H1 (cell line): ENCODE measurements around the gene ZNF658. TPM values are rescaled to one million over a fixed set of nuclear protein-coding genes. Genes with fewer than 3 reads are reported as not detected.
"Not testable (repeated sequence)": the region's sequence is repeated elsewhere in the genome, so short reads cannot be mapped to it uniquely, and the experiment has no call there.

ENCODE experiments used
- CTCF ChIA-PET: fragments of 300-600 bp; sonication (Branson Sonifier 250); formaldehyde crosslinking; loops from one replicate; lab custom pipeline; 2021; ENCODE audit not compliant: partially characterized antibody; lab: Charles Lee
- POLR2A ChIA-PET: fragments of 300-600 bp; sonication (Branson Sonifier 250); formaldehyde crosslinking; loops from one replicate; lab custom pipeline; 2021; ENCODE audit warnings: inconsistent platforms; ENCODE audit not compliant: partially characterized antibody; lab: Charles Lee
- DNase-seq, 2 experiments: peaks; one replicate each; pipeline versions ENCODE4 v3.0.0 to v3.0.0-alpha.2; 2010 to 2022; ENCODE audit warnings: low spot score in 2 of 2, low read depth in 1 of 2, mixed read lengths in 1 of 2
- FAIRE-seq: peaks from 2 replicates; lab custom pipeline; 2011; peaks lifted over from hg19 to GRCh38; lab: Jason Lieb, UNC
- H2AFZ ChIP-seq: 2 replicates; pipeline ENCODE4 v1.8.1; 2012; ENCODE audit warnings: low read length, inconsistent platforms
- H2AK5ac ChIP-seq: 2 replicates; pipeline ENCODE4 v1.6.1; 2013; ENCODE audit warnings: low read depth, low read length
- H2BK120ac ChIP-seq: replicated peaks from 2 replicates; pipeline ENCODE3; 2013; ENCODE audit warnings: low read depth, low read length, inconsistent platforms
- H2BK12ac ChIP-seq: 2 replicates; pipeline ENCODE4 v1.6.1; 2013; ENCODE audit warnings: low read depth, low read length
- H2BK15ac ChIP-seq: 2 replicates; pipeline ENCODE4 v1.6.1; 2013; ENCODE audit warnings: low read length
- H2BK20ac ChIP-seq: 2 replicates; pipeline ENCODE4 v1.6.1; 2013; ENCODE audit warnings: low read length
- H2BK5ac ChIP-seq: 2 replicates; pipeline ENCODE4 v1.6.1; 2013; ENCODE audit warnings: low read depth, low read length
- H3K14ac ChIP-seq: 2 replicates; pipeline ENCODE4 v1.6.1; 2013; ENCODE audit warnings: inconsistent platforms; ENCODE audit not compliant: insufficient read length
- H3K18ac ChIP-seq: 2 replicates; pipeline ENCODE4 v1.6.1; 2013; ENCODE audit warnings: low read length; ENCODE audit errors: extremely low read depth
- H3K23ac ChIP-seq: 2 replicates; pipeline ENCODE4 v1.6.1; 2013; ENCODE audit warnings: inconsistent platforms; ENCODE audit not compliant: insufficient read length
- H3K23me2 ChIP-seq: 2 replicates; pipeline ENCODE4 v1.6.1; 2013; ENCODE audit warnings: low read depth, low read length
- H3K27ac ChIP-seq: 2 replicates; pipeline ENCODE4 v1.6.1; 2011; ENCODE audit warnings: low read depth, low read length, inconsistent platforms
- H3K27me3 ChIP-seq, 4 experiments: replicated peaks in 1 of 4; 1 replicate in 1 of 4; 2 replicates in 3 of 4; pipeline versions ENCODE4 v1.6.1 to v1.8.1; 2011 to 2013; ENCODE audit warnings: low read length in 3 of 4, mild to moderate bottlenecking in 3 of 4, inconsistent platforms in 2 of 4, mixed read lengths in 2 of 4, moderate library complexity in 1 of 4; ENCODE audit not compliant: control insufficient read depth in 3 of 4, insufficient read depth in 3 of 4; ENCODE audit errors: extremely low read depth in 1 of 4
- H3K36me3 ChIP-seq, 4 experiments: 2 replicates each; pipeline versions ENCODE4 v1.6.1 to v1.8.1; 2011 to 2013; ENCODE audit warnings: mild to moderate bottlenecking in 4 of 4, low read length in 3 of 4, moderate library complexity in 2 of 4, control low read depth in 1 of 4, inconsistent platforms in 1 of 4; ENCODE audit not compliant: insufficient read depth in 4 of 4, control insufficient read depth in 2 of 4
- H3K4ac ChIP-seq: replicated peaks from 2 replicates; pipeline ENCODE3; 2013; ENCODE audit warnings: low read length, low read depth, mixed read lengths, inconsistent platforms; ENCODE audit not compliant: insufficient read length
- H3K4me1 ChIP-seq, 4 experiments: replicated peaks in 1 of 4; 1 replicate in 1 of 4; 2 replicates in 3 of 4; pipeline versions ENCODE4 v1.6.1 to v1.8.1; 2011 to 2013; ENCODE audit warnings: low read length in 3 of 4, inconsistent platforms in 2 of 4, mixed read lengths in 1 of 4; ENCODE audit not compliant: insufficient read depth in 4 of 4, control insufficient read depth in 3 of 4
- H3K4me2 ChIP-seq, 2 experiments: 2 replicates each; pipeline versions ENCODE4 v1.6.1 to v1.8.1; 2011 to 2013; ENCODE audit warnings: low read depth in 2 of 2, low read length in 2 of 2, control low read depth in 1 of 2, inconsistent platforms in 1 of 2, mild to moderate bottlenecking in 1 of 2; ENCODE audit not compliant: insufficient read depth in 1 of 2
- H3K4me3 ChIP-seq, 4 experiments: fragments of 200-600, 300-600 bp in 1 of 4; sonication (generic), shearing (Covaris generic), sonication (Bioruptor Twin) in 1 of 4; 2 replicates each; pipeline versions ENCODE4 v1.5.1 to v1.8.1; 2011 to 2016; ENCODE audit warnings: low read length in 4 of 4, low read depth in 3 of 4, control low read depth in 2 of 4, inconsistent platforms in 2 of 4, mild to moderate bottlenecking in 2 of 4, mixed read lengths in 1 of 4, moderate library complexity in 1 of 4; ENCODE audit not compliant: insufficient read depth in 2 of 4; ENCODE audit errors: extremely low read depth in 1 of 4
- H3K56ac ChIP-seq: replicated peaks from 2 replicates; pipeline ENCODE3; 2013; ENCODE audit warnings: low read depth, mild to moderate bottlenecking, mixed read lengths, low read length, inconsistent platforms; ENCODE audit not compliant: insufficient read length
- H3K79me1 ChIP-seq: 2 replicates; pipeline ENCODE4 v1.6.1; 2013; ENCODE audit warnings: low read depth, low read length, control low read depth
- H3K79me2 ChIP-seq, 2 experiments: 2 replicates each; pipeline versions ENCODE4 v1.6.1 to v1.8.1; 2012 to 2013; ENCODE audit warnings: low read length in 2 of 2, mild to moderate bottlenecking in 2 of 2, inconsistent platforms in 1 of 2; ENCODE audit not compliant: insufficient read depth in 2 of 2, control insufficient read depth in 1 of 2
- H3K9ac ChIP-seq, 4 experiments: replicated peaks in 1 of 4; 1 replicate in 1 of 4; 2 replicates in 3 of 4; pipeline versions ENCODE4 v1.6.1 to v1.8.1; 2011 to 2013; ENCODE audit warnings: low read depth in 3 of 4, low read length in 3 of 4, control low read depth in 2 of 4, mild to moderate bottlenecking in 2 of 4, moderate library complexity in 2 of 4, inconsistent platforms in 1 of 4; ENCODE audit errors: extremely low read depth in 1 of 4
- H3K9me3 ChIP-seq, 2 experiments: 2 replicates each; pipeline versions ENCODE4 v1.6.1 to v1.8.1; 2012 to 2013; ENCODE audit warnings: mild to moderate bottlenecking in 2 of 2, moderate library complexity in 2 of 2, control low read depth in 1 of 2, inconsistent platforms in 1 of 2, low read depth in 1 of 2, low read length in 1 of 2, mixed read lengths in 1 of 2; ENCODE audit not compliant: insufficient read depth in 2 of 2
- H4K20me1 ChIP-seq, 2 experiments: replicated peaks in 1 of 2; 2 replicates each; pipeline versions ENCODE3 to v1.8.1; 2011 to 2013; ENCODE audit warnings: inconsistent platforms in 2 of 2, low read length in 2 of 2, mild to moderate bottlenecking in 1 of 2; ENCODE audit not compliant: insufficient read depth in 2 of 2, control insufficient read depth in 1 of 2
- H4K5ac ChIP-seq: 2 replicates; pipeline ENCODE4 v1.6.1; 2013; ENCODE audit warnings: low read length, low read depth, mixed read lengths, inconsistent platforms; ENCODE audit not compliant: insufficient read length
- H4K8ac ChIP-seq: 2 replicates; pipeline ENCODE4 v1.8.0; 2013; ENCODE audit warnings: mild to moderate bottlenecking, moderate library complexity, low read length, inconsistent platforms; ENCODE audit not compliant: insufficient read depth; ENCODE audit errors: extremely low read depth
- H4K91ac ChIP-seq: replicated peaks from 2 replicates; pipeline ENCODE3; 2013; ENCODE audit warnings: low read length, mixed read lengths, inconsistent platforms; ENCODE audit not compliant: insufficient read length
- WGBS, 2 experiments: shearing (Covaris generic) in 1 of 2; methylation state at CpG; one replicate each; pipeline versions ENCODE4 v1.1.6 to v1.1.7; 2013 to 2015; ENCODE audit warnings: low lambda C conversion rate in 2 of 2, mixed read lengths in 2 of 2, inconsistent platforms in 1 of 2, low coverage in 1 of 2, missing lambda C conversion rate in 1 of 2; ENCODE audit not compliant: insufficient replicate concordance in 2 of 2, insufficient coverage in 1 of 2, insufficient read length in 1 of 2; ENCODE audit errors: extremely low coverage in 1 of 2, missing lambda C conversion rate in 1 of 2; 5-methylcytosine and 5-hydroxymethylcytosine counted together
- polyA plus RNA-seq, 7 experiments: library from polyadenylated mRNA; depleted of rRNA in 3 of 7; stranded (reverse) in 5 of 7; unstranded in 2 of 7; fragments of >200 nt in 5 of 7; fragments of 200-250 nt in 2 of 7; gene quantifications; 1 replicate in 5 of 7; 2 replicates in 1 of 7; 4 replicates in 1 of 7; pipeline versions ENCODE4 v1.2.1 to v1.2.3, GENCODE V29; 2011 to 2013; ENCODE audit warnings: missing spikeins in 2 of 7, mixed read lengths in 2 of 7
- total RNA-seq: library from RNA; stranded (reverse); fragmentation: NEBNext Ultra II Directional; extraction: Animal tissue kit (Norgen Biotek cat#: 25700); gene quantifications from 2 replicates; pipeline ENCODE4 v1.2.1, GENCODE V29; 2021

ZNF658 gene
- total and polyA plus RNA-seq, 2 of the 8 experiments (the other 6 are each of a cell fraction or from before 2014, with no cell fraction given) = 0.80 to 5.0 TPM

DNA sequence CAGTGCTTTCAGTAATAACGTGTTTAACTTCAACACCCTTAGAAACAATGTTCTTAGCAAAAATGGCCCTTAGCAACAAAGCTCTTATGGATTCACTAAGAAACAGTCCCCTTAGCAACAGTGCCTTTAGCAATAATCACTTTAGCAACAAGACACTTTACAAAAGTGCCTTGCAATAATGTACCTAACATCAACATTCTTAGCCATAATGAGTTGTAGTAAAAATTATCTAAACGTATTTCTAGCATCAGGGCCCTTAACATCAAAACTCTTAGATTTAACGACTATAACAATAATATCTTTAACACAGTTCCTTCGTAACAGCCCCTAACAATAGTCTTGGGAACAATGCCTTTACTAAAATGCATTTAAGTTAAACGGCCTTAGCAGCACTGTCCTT, 37.8 kb downstream of the ZNF658 start:
- H3K18ac ChIP-seq, H3K4me3 ChIP-seq, H3K79me2 ChIP-seq, H3K4me2 ChIP-seq, H2AFZ ChIP-seq, H4K91ac ChIP-seq, H3K36me3 ChIP-seq, H2BK5ac ChIP-seq, H4K20me1 ChIP-seq, H4K5ac ChIP-seq, H2BK120ac ChIP-seq, CTCF ChIA-PET, H3K9ac ChIP-seq, DNase-seq, H3K9me3 ChIP-seq, H2BK15ac ChIP-seq, H2BK12ac ChIP-seq, POLR2A ChIA-PET, H2BK20ac ChIP-seq, H3K4ac ChIP-seq, H3K79me1 ChIP-seq, H3K27ac ChIP-seq, H3K56ac ChIP-seq, H3K4me1 ChIP-seq, H3K14ac ChIP-seq, H3K23ac ChIP-seq, H3K23me2 ChIP-seq, H3K27me3 ChIP-seq, H4K8ac ChIP-seq, FAIRE-seq, H2AK5ac ChIP-seq: not testable (repeated sequence)
- WGBS, 2 experiments = 90% methylated on average over 5 of the region's 5 CpGs; no CpG with 5 or more reads in 1 of the 2 experiments
